SH-SY5Y (cell line): ENCODE results near the gene KCND1.

Experiments
- GATA2 ChIP-seq: IDR thresholded peaks from 2 replicates; pipeline ENCODE4 v1.6.1; 2011; ENCODE audit warnings: mild to moderate bottlenecking, low read depth, low read length
- GATA3 ChIP-seq: IDR thresholded peaks from 2 replicates; pipeline ENCODE4 v1.6.1; 2011; ENCODE audit warnings: low read depth, mild to moderate bottlenecking, low read length, moderate library complexity

GRCh38 chrX:48996969-48997368, 25.3 kb upstream of the KCND1 start:
- TF ChIP-seq GATA2, result no peak
- TF ChIP-seq GATA3, result no peak
